SK-N-SH (cell line): Measurements from ENCODE around the gene RELT. TPM values are rescaled to one million over a fixed set of nuclear protein-coding genes. Genes with fewer than 3 reads are reported as not detected.

Experiments used
- CTCF ChIA-PET: fragments of 300-600, 350-600 bp; formaldehyde crosslinking; extraction: SDS; loops from one replicate; lab custom pipeline; 2021; lab: Yijun Ruan, JAX
- POLR2A ChIA-PET: fragments of 350-600 bp; sonication (Branson Sonifier 250); formaldehyde crosslinking; extraction: SDS; loops from one replicate; lab custom pipeline; 2020; ENCODE audit warnings: antibody characterized with exemption, inconsistent platforms; lab: Yijun Ruan, JAX
- DNase-seq: peaks from one replicate; pipeline ENCODE4 v3.0.0; 2012
- H2AFZ ChIP-seq: fragments of 200-600 bp; sonication (generic); 2 replicates; pipeline ENCODE4 v1.8.1; 2016; ENCODE audit warnings: antibody characterized with exemption, mild to moderate bottlenecking, low read depth
- H3F3A ChIP-seq: fragments of 200-600 bp; sonication (generic); replicated peaks from 2 replicates; pipeline ENCODE3; 2016; ENCODE audit warnings: antibody characterized with exemption, mild to moderate bottlenecking; ENCODE audit not compliant: insufficient read depth
- H3K27ac ChIP-seq, 2 experiments: fragments of 200-500 bp in 1 of 2; fragments of 200-600 bp in 1 of 2; sonication (Bioruptor generic) in 1 of 2; sonication (generic), shearing (Covaris generic) in 1 of 2; 2 replicates each; pipeline versions ENCODE4 v1.5.1 to v1.6.1; 2014 to 2016; ENCODE audit warnings: low read depth in 2 of 2, inconsistent platforms in 1 of 2, low read length in 1 of 2, mild to moderate bottlenecking in 1 of 2, mixed read lengths in 1 of 2
- H3K27me3 ChIP-seq: fragments of 200-600 bp; sonication (generic), shearing (Covaris generic); 2 replicates; pipeline ENCODE4 v1.6.1; 2016; ENCODE audit warnings: mixed run types; ENCODE audit not compliant: insufficient read depth
- H3K36me3 ChIP-seq, 2 experiments: fragments of 200-500 bp in 1 of 2; fragments of 200-600 bp in 1 of 2; sonication (Bioruptor generic) in 1 of 2; sonication (generic) in 1 of 2; replicated peaks in 1 of 2; 2 replicates each; pipeline versions ENCODE3 to v1.5.1; 2014 to 2016; ENCODE audit warnings: low read length in 1 of 2, mild to moderate bottlenecking in 1 of 2; ENCODE audit not compliant: insufficient read depth in 2 of 2, control insufficient read depth in 1 of 2
- H3K4me1 ChIP-seq, 2 experiments: fragments of 200-500 bp in 1 of 2; fragments of 200-600 bp in 1 of 2; sonication (Bioruptor generic) in 1 of 2; sonication (generic), shearing (Covaris generic) in 1 of 2; 2 replicates each; pipeline versions ENCODE4 v1.5.1 to v1.6.1; 2014 to 2016; ENCODE audit warnings: low read depth in 1 of 2, low read length in 1 of 2, mixed run types in 1 of 2; ENCODE audit not compliant: insufficient read depth in 2 of 2, control insufficient read depth in 1 of 2
- H3K4me2 ChIP-seq: fragments of 200-600 bp; sonication (generic), shearing (Covaris generic); 2 replicates; pipeline ENCODE4 v1.6.1; 2017; ENCODE audit warnings: mixed run types
- H3K4me3 ChIP-seq, 2 experiments: fragments of 200-500 bp in 1 of 2; fragments of 200-600 bp in 1 of 2; sonication (Bioruptor generic) in 1 of 2; sonication (generic), shearing (Covaris generic) in 1 of 2; 2 replicates each; pipeline versions ENCODE4 v1.5.1 to v1.8.1; 2014 to 2016; ENCODE audit warnings: low read depth in 2 of 2, inconsistent platforms in 1 of 2, low read length in 1 of 2, mild to moderate bottlenecking in 1 of 2, mixed read lengths in 1 of 2, moderate library complexity in 1 of 2
- H3K79me2 ChIP-seq: fragments of 200-600 bp; sonication (generic); 2 replicates; pipeline ENCODE4 v1.8.1; 2017; ENCODE audit warnings: mild to moderate bottlenecking; ENCODE audit not compliant: insufficient read depth
- H3K9ac ChIP-seq: fragments of 200-600 bp; sonication (generic); 2 replicates; pipeline ENCODE4 v1.6.1; 2017; ENCODE audit warnings: mixed run types
- H3K9me2 ChIP-seq: fragments of 200-600 bp; sonication (generic); 2 replicates; pipeline ENCODE4 v1.6.1; 2017; ENCODE audit warnings: mixed run types
- H3K9me3 ChIP-seq: fragments of 200-600 bp; sonication (generic); 2 replicates; pipeline ENCODE4 v1.6.1; 2017; ENCODE audit warnings: mixed run types, mild to moderate bottlenecking, moderate library complexity
- H4K20me1 ChIP-seq: fragments of 200-600 bp; sonication (generic); 2 replicates; pipeline ENCODE4 v1.6.1; 2017; ENCODE audit warnings: mild to moderate bottlenecking, mixed run types; ENCODE audit not compliant: insufficient read depth
- ELF1 ChIP-seq: IDR thresholded peaks from 2 replicates; pipeline ENCODE4 v1.4.0; 2012
- EP300 ChIP-seq, 2 experiments: IDR thresholded peaks; 2 replicates each; pipeline versions ENCODE4 v1.4.0 to v1.6.1; 2012; ENCODE audit warnings: borderline replicate concordance in 1 of 2, low read depth in 1 of 2, low read length in 1 of 2
- EZH2phosphoT487 ChIP-seq: fragments of 200-600 bp; sonication (generic); IDR thresholded peaks from 2 replicates; pipeline ENCODE4 v1.6.1; 2017; ENCODE audit warnings: low read depth, mixed run types, mild to moderate bottlenecking, antibody characterized with exemption, moderate library complexity, borderline replicate concordance
- FOXM1 ChIP-seq: IDR thresholded peaks from 2 replicates; pipeline ENCODE4 v1.4.0; 2012; ENCODE audit warnings: low read depth, mild to moderate bottlenecking
- MEF2A ChIP-seq: IDR thresholded peaks from 2 replicates; pipeline ENCODE4 v1.4.0; 2012; ENCODE audit warnings: low read depth, borderline replicate concordance
- NRF1 ChIP-seq: IDR thresholded peaks from 2 replicates; pipeline ENCODE4 v1.6.1; 2012; ENCODE audit warnings: low read depth, mild to moderate bottlenecking, low read length
- RAD21 ChIP-seq: IDR thresholded peaks from 2 replicates; pipeline ENCODE4 v1.6.1; 2012; ENCODE audit warnings: mild to moderate bottlenecking, low read length
- RCOR1 ChIP-seq: fragments of 150-350 bp; IDR thresholded peaks from 2 replicates; pipeline ENCODE4 v1.6.1; 2017; ENCODE audit warnings: antibody characterized with exemption, low read length
- RFX5 ChIP-seq: IDR thresholded peaks from 2 replicates; pipeline ENCODE4 v1.6.1; 2012; ENCODE audit warnings: mild to moderate bottlenecking, improper control_type of control experiment, low read length
- SMC3 ChIP-seq: IDR thresholded peaks from 2 replicates; pipeline ENCODE4 v1.6.1; 2012; ENCODE audit warnings: low read depth, low read length, improper control_type of control experiment
- TCF12 ChIP-seq: IDR thresholded peaks from 2 replicates; pipeline ENCODE4 v1.4.0; 2012
- WGBS: methylation state at CpG from one replicate; pipeline ENCODE4 v1.1.6; 2017; ENCODE audit warnings: low lambda C conversion rate; 5-methylcytosine and 5-hydroxymethylcytosine counted together
- polyA plus RNA-seq, 3 experiments: library from polyadenylated mRNA; depleted of rRNA; stranded (reverse); fragments of >200 nt; gene quantifications; 2 replicates each; pipeline ENCODE4 v1.2.3, GENCODE V29; 2012
- TF ChIP-seq, protein P1 (sequence below): IDR thresholded peaks from 2 replicates; pipeline ENCODE4 v1.6.1; 2012; ENCODE audit warnings: mild to moderate bottlenecking, low read depth, low read length, moderate library complexity

The RELT gene
- polyA plus RNA-seq, 1 of the 3 experiments (the other 2 are of a cell fraction), result 4.3 TPM

DNA sequence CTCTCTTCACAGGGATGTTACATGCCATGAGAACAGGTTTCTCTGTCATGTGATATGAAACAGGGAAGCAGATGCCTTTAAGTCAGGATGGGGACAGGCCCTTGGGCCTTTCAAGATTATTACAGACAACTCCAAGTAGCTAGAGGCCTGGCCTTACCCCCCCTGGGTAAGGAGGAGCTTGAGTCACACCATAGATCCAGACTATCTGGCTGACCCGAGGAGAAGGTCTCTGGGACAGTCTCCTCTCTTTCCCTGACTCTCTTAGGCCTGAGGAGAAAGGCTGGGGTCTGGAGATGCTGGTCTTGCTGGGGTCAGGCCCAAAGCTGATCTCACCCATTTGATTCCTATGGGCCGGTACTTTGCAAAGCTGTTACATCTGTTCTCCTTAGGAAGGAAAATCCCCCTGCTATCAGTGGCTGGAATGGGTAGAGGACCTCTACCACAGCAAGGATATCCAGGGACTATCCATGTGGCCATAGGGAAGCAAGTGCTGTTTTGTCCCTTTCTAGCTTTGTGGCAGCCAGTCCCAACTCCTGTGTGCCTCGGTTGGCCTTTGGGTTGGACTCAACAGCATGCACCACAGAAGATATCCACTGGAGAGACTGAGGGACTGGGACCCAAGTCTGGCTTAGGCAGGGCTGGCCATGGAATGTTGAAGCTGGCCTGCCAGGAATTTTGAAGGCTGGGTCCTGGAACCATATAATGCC is 25.2 kb downstream of the RELT start:
- Histone ChIP-seq H3K4me1 (no peaks in the 10 kb centered on the region), H3K9ac (no peak overlapping the region), H3K9me2 (no peaks in the 10 kb centered on the region), H3K79me2 (no peaks in the 10 kb centered on the region), H2AFZ (no peak overlapping the region), H4K20me1 (no peaks in the 10 kb centered on the region), H3K36me3 (peaks cover 6 to 29% of the 10 kb centered on the region in 2 experiments), H3K9me3 (no peaks in the 10 kb centered on the region), H3K27me3 (no peaks in the 10 kb centered on the region), H3K27ac (no peak overlapping the region), H3K4me2 (no peak overlapping the region), H3F3A (peaks cover 9% of the 10 kb centered on the region), H3K4me3 (no peak overlapping the region)
- WGBS, result 92% methylated on average over 2 of the region's 3 CpGs
- ChIA-PET POLR2A (no interaction called here), CTCF (interaction anchor here (1.2 to 10.2 kb wide), 5 partner anchors 7 to 260 kb away, joined by 3 to 122 read pairs (median 40); no protein-coding TSS in a partner anchor)
- no peak for DNase-seq
- TF ChIP-seq TCF12, result no peak
- TF ChIP-seq MEF2A, result no peak
- no peak for TF ChIP-seq NRF1

- Histone ChIP-seq H3K4me3 (no peak overlapping the region), H3K27me3 (no peaks in the 10 kb centered on the region), H3K9ac (no peak overlapping the region), H3K9me2 (no peaks in the 10 kb centered on the region), H3K27ac (no peak overlapping the region), H3K4me2 (no peak overlapping the region), H3K9me3 (no peaks in the 10 kb centered on the region), H3F3A (peaks cover 5% of the 10 kb centered on the region), H3K36me3 (peaks cover 6 to 35% of the 10 kb centered on the region in 2 experiments), H4K20me1 (no peaks in the 10 kb centered on the region), H2AFZ (no peak overlapping the region), H3K79me2 (no peaks in the 10 kb centered on the region), H3K4me1 (no peaks in the 10 kb centered on the region)
- TF ChIP-seq RCOR1 (no peak), NRF1 (no peak), FOXM1 (no peak), EZH2phosphoT487 (no peak), ELF1 (no peak), RAD21 (no peak), EP300 (IDR thresholded peaks at IDR 0.05; ENCODE audit: borderline replicate concordance in 1 of 2, low read depth in 1 of 2, low read length in 1 of 2) (no peak), RFX5 (no peak), MEF2A (no peak), SMC3 (no peak)
- TF ChIP-seq, protein P1, sequence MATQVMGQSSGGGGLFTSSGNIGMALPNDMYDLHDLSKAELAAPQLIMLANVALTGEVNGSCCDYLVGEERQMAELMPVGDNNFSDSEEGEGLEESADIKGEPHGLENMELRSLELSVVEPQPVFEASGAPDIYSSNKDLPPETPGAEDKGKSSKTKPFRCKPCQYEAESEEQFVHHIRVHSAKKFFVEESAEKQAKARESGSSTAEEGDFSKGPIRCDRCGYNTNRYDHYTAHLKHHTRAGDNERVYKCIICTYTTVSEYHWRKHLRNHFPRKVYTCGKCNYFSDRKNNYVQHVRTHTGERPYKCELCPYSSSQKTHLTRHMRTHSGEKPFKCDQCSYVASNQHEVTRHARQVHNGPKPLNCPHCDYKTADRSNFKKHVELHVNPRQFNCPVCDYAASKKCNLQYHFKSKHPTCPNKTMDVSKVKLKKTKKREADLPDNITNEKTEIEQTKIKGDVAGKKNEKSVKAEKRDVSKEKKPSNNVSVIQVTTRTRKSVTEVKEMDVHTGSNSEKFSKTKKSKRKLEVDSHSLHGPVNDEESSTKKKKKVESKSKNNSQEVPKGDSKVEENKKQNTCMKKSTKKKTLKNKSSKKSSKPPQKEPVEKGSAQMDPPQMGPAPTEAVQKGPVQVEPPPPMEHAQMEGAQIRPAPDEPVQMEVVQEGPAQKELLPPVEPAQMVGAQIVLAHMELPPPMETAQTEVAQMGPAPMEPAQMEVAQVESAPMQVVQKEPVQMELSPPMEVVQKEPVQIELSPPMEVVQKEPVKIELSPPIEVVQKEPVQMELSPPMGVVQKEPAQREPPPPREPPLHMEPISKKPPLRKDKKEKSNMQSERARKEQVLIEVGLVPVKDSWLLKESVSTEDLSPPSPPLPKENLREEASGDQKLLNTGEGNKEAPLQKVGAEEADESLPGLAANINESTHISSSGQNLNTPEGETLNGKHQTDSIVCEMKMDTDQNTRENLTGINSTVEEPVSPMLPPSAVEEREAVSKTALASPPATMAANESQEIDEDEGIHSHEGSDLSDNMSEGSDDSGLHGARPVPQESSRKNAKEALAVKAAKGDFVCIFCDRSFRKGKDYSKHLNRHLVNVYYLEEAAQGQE, result no peak
- no peak for DNase-seq
- POLR2A ChIA-PET, result no interaction called here
- CTCF ChIA-PET, result interaction anchor here (0.6 to 10.2 kb wide), 15 partner anchors 8 to 301 kb away, joined by 3 to 122 read pairs (median 4); partner anchors contain the start of gene FAM168A
- 93% methylated on average over 9 of the region's 15 CpGs for WGBS
Measured at GRCh38 chr11:73401924-73402833, 26.0 kb downstream of the RELT start.
